ENCODE results near the gene FBXW7.

DNA sequence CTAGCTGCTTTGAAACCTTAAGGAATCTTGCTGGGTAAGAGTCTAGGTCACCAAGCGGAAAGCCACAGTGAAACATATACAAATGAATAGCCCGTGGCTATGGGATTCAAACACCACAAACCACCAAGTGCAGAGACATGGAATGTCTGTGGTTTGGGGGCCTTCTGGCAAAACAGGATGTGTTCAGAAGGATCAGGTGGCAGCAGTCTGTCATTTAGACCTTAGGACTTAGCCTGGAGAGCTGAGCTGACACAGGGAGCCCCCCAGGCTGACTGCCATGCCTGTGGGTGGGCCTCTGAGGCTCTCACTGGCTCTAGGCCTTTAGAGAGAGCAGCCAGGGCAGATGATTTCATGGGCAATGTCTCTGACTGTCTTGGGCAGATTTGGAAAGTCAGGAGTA lies 225.6 kb downstream of the FBXW7 start:
- TF ChIP-seq ZC3H11A (IDR thresholded peaks at IDR 0.05) (no peak), ZNF302 (CRISPR knock-in tag; IDR thresholded peaks at IDR 0.05) (no peak), EP300 (IDR thresholded peaks at IDR 0.05) (no peak)
- TF ChIP-seq, protein P1, sequence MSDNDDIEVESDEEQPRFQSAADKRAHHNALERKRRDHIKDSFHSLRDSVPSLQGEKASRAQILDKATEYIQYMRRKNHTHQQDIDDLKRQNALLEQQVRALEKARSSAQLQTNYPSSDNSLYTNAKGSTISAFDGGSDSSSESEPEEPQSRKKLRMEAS (IDR thresholded peaks at IDR 0.05), result no peak

All from A549 (cell line).